ENCODE data around the gene NDUFS4. TPM values are rescaled to one million over a fixed set of nuclear protein-coding genes. Genes with fewer than 3 reads are reported as not detected.

The NDUFS4 gene
- total RNA-seq, 1 experiment from 2014 or later: 92.9 TPM

- no peak overlapping the region for H2BK120ac ChIP-seq (ENCODE audit: low read depth, low read length, poor library complexity, severe bottlenecking)
- H4K8ac ChIP-seq (replicated peaks; ENCODE audit: insufficient read length, low read depth, low read length): no peak overlapping the region
- no peaks in the 10 kb centered on the region for H4K20me1 ChIP-seq (ENCODE audit: control insufficient read depth, insufficient read depth, insufficient read length)
- H3K23ac ChIP-seq (ENCODE audit: insufficient read length, low read depth, low read length): no peak overlapping the region
- no peak overlapping the region for H2AK5ac ChIP-seq (ENCODE audit: insufficient read length, low read length)
- no peak overlapping the region for H3K9ac ChIP-seq (ENCODE audit: extremely low read depth, insufficient read length, low read length)
- H3K27ac ChIP-seq (ENCODE audit: insufficient read length, low read depth, low read length): no peak overlapping the region
- no peak for DNase-seq
- no peak overlapping the region for H3K4ac ChIP-seq (ENCODE audit: low read depth, low read length)
- Mint-ChIP-seq H3K4me1 (peaks cover 13 to 14% of the 10 kb centered on the region in 2 experiments; a peak in 3 of 4 replicates), H3K27ac (peak overlapping the region in 1 of 3 experiments; percentile 18; a peak in 2 of 7 replicates), H3K9me3 (no peaks in the 10 kb centered on the region), H3K4me3 (no peak overlapping the region), H3K36me3 (ENCODE audit: insufficient read depth in 1 of 3, low read depth in 3 of 3) (no peaks in the 10 kb centered on the region; a peak in 1 of 7 replicates), H3K27me3 (ENCODE audit: low read depth) (no peaks in the 10 kb centered on the region)
- H2BK15ac ChIP-seq (ENCODE audit: low read depth, low read length): no peak overlapping the region
- H3K9me3 ChIP-seq (ENCODE audit: control insufficient read depth, low read depth, low read length): no peaks in the 10 kb centered on the region
- H3K79me1 ChIP-seq (ENCODE audit: insufficient read depth, low read depth, low read length, poor library complexity, severe bottlenecking): peaks cover 7% of the 10 kb centered on the region
- H3K4me1 ChIP-seq (ENCODE audit: insufficient read depth, low read length): 0 out of 2 replicates have a peak, but pooled peaks cover 2% of the 10 kb centered on the region
- H3K4me2 ChIP-seq (ENCODE audit: insufficient read depth, insufficient read length, low read length): no peak overlapping the region
- H3T11ph ChIP-seq (ENCODE audit: low read length): no peak overlapping the region
- no peaks in the 10 kb centered on the region for H3K23me2 ChIP-seq (ENCODE audit: insufficient read length, low read depth, low read length, poor library complexity, severe bottlenecking)
- no CpG with 5 or more reads among the region's 2 CpGs for WGBS (ENCODE audit: extremely low coverage, insufficient read length, low lambda C conversion rate)
- H3K18ac ChIP-seq (ENCODE audit: insufficient read length, low read depth, low read length): no peak overlapping the region
- no peak overlapping the region for H3K14ac ChIP-seq (ENCODE audit: insufficient read depth, low read length)
- H3K56ac ChIP-seq (ENCODE audit: insufficient read length, low read depth, low read length): no peak overlapping the region
- H2AFZ ChIP-seq (ENCODE audit: low read length): no peak overlapping the region
- no peak overlapping the region for H2BK5ac ChIP-seq (ENCODE audit: insufficient read length, low read length)
- no peak for TF ChIP-seq CTCF (conservative IDR thresholded peaks at IDR 0.05)
- H4K91ac ChIP-seq (ENCODE audit: insufficient read length, low read depth, low read length): no peak overlapping the region
- H2BK20ac ChIP-seq (ENCODE audit: low read depth, low read length, poor library complexity, severe bottlenecking): no peak overlapping the region
- H3K79me2 ChIP-seq (ENCODE audit: insufficient read depth, low read length): peaks cover 7% of the 10 kb centered on the region
- no peak overlapping the region for H4K5ac ChIP-seq (ENCODE audit: insufficient read length, low read depth, low read length)
- H2BK12ac ChIP-seq (ENCODE audit: insufficient read length, low read depth, low read length): no peak overlapping the region
- H3K27me3 ChIP-seq (ENCODE audit: insufficient read depth, low read length): no peaks in the 10 kb centered on the region
Measured at GRCh38 chr5:53576674-53577073, 16.2 kb downstream of the NDUFS4 start.
